ENCODE measurements around the gene PIM1. TPM values are rescaled to one million over a fixed set of nuclear protein-coding genes. Genes with fewer than 3 reads are reported as not detected.

PIM1 gene
- total and polyA plus RNA-seq, 9 of the 15 experiments (the other 6 are each of a cell fraction or from before 2014, with no cell fraction given), result 19.0 to 789 (median 212) TPM

DNA sequence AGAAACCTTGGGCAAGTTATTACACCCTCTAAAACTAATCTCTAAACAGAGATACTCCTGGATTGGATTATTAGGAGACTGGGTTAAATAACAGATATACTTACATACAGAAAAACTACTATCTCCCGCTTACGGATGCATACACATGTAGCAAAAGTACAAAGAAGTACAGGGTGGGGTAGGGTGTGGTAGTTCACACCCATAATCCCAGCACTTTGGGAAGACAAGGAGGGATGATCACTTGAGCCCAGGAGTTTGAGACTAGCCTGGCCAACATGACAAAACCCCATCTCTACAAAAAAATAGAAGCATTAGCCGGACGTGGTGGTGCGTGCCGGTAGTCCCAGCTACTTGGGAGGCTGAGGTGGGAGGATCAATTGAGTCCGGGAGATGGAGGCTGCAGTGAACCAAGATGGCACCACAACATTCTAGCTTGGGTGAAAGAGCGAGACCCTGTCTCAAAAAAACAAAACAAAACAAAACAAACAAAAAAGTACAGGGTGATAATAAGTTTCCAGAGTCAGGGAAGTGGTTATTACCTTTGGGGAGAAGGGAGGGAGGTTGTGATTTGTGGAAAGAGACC lies 8.1 kb downstream of the PIM1 start (continued):
- TF ChIP-seq, protein P1, sequence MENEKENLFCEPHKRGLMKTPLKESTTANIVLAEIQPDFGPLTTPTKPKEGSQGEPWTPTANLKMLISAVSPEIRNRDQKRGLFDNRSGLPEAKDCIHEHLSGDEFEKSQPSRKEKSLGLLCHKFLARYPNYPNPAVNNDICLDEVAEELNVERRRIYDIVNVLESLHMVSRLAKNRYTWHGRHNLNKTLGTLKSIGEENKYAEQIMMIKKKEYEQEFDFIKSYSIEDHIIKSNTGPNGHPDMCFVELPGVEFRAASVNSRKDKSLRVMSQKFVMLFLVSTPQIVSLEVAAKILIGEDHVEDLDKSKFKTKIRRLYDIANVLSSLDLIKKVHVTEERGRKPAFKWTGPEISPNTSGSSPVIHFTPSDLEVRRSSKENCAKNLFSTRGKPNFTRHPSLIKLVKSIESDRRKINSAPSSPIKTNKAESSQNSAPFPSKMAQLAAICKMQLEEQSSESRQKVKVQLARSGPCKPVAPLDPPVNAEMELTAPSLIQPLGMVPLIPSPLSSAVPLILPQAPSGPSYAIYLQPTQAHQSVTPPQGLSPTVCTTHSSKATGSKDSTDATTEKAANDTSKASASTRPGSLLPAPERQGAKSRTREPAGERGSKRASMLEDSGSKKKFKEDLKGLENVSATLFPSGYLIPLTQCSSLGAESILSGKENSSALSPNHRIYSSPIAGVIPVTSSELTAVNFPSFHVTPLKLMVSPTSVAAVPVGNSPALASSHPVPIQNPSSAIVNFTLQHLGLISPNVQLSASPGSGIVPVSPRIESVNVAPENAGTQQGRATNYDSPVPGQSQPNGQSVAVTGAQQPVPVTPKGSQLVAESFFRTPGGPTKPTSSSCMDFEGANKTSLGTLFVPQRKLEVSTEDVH (IDR thresholded peaks at IDR 0.05; ENCODE audit: low read depth, partially characterized antibody), result no peak
- TF ChIP-seq, protein P2, sequence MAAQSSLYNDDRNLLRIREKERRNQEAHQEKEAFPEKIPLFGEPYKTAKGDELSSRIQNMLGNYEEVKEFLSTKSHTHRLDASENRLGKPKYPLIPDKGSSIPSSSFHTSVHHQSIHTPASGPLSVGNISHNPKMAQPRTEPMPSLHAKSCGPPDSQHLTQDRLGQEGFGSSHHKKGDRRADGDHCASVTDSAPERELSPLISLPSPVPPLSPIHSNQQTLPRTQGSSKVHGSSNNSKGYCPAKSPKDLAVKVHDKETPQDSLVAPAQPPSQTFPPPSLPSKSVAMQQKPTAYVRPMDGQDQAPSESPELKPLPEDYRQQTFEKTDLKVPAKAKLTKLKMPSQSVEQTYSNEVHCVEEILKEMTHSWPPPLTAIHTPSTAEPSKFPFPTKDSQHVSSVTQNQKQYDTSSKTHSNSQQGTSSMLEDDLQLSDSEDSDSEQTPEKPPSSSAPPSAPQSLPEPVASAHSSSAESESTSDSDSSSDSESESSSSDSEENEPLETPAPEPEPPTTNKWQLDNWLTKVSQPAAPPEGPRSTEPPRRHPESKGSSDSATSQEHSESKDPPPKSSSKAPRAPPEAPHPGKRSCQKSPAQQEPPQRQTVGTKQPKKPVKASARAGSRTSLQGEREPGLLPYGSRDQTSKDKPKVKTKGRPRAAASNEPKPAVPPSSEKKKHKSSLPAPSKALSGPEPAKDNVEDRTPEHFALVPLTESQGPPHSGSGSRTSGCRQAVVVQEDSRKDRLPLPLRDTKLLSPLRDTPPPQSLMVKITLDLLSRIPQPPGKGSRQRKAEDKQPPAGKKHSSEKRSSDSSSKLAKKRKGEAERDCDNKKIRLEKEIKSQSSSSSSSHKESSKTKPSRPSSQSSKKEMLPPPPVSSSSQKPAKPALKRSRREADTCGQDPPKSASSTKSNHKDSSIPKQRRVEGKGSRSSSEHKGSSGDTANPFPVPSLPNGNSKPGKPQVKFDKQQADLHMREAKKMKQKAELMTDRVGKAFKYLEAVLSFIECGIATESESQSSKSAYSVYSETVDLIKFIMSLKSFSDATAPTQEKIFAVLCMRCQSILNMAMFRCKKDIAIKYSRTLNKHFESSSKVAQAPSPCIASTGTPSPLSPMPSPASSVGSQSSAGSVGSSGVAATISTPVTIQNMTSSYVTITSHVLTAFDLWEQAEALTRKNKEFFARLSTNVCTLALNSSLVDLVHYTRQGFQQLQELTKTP (IDR thresholded peaks at IDR 0.05; ENCODE audit: low read depth in 1 of 2, partially characterized antibody in 2 of 2), result no peak
- TF ChIP-seq, protein P3, sequence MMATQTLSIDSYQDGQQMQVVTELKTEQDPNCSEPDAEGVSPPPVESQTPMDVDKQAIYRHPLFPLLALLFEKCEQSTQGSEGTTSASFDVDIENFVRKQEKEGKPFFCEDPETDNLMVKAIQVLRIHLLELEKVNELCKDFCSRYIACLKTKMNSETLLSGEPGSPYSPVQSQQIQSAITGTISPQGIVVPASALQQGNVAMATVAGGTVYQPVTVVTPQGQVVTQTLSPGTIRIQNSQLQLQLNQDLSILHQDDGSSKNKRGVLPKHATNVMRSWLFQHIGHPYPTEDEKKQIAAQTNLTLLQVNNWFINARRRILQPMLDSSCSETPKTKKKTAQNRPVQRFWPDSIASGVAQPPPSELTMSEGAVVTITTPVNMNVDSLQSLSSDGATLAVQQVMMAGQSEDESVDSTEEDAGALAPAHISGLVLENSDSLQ (IDR thresholded peaks at IDR 0.05), result no peak
- no peak for TF ChIP-seq MXI1 (IDR thresholded peaks at IDR 0.05; ENCODE audit: low read depth, low read length)
- no peak for TF ChIP-seq ZNF184 (CRISPR knock-in tag; IDR thresholded peaks at IDR 0.05)
- no peak for TF ChIP-seq IRF2 (CRISPR knock-in tag; IDR thresholded peaks at IDR 0.05)
- TF ChIP-seq, protein P4, sequence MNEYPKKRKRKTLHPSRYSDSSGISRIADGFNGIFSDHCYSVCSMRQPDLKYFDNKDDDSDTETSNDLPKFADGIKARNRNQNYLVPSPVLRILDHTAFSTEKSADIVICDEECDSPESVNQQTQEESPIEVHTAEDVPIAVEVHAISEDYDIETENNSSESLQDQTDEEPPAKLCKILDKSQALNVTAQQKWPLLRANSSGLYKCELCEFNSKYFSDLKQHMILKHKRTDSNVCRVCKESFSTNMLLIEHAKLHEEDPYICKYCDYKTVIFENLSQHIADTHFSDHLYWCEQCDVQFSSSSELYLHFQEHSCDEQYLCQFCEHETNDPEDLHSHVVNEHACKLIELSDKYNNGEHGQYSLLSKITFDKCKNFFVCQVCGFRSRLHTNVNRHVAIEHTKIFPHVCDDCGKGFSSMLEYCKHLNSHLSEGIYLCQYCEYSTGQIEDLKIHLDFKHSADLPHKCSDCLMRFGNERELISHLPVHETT (CRISPR knock-in tag; conservative IDR thresholded peaks at IDR 0.05 in 1 of 2, IDR thresholded peaks at IDR 0.05 in 1 of 2), result 0 out of 4 replicates have a peak, but pooled peaks of 1 of the 2 experiments have one; percentile 48
- TF ChIP-seq TAF9B (IDR thresholded peaks at IDR 0.05; ENCODE audit: partially characterized antibody), result no peak
- no peak for TF ChIP-seq CCNT2 (IDR thresholded peaks at IDR 0.05; ENCODE audit: borderline replicate concordance, extremely low read depth, insufficient read length, low read depth, low read length)
